ENCODE results near the gene LATS2. TPM values are rescaled to one million over a fixed set of nuclear protein-coding genes. Genes with fewer than 3 reads are reported as not detected.

LATS2 gene
- total RNA-seq, 1 donor: 22.1 TPM

DNA sequence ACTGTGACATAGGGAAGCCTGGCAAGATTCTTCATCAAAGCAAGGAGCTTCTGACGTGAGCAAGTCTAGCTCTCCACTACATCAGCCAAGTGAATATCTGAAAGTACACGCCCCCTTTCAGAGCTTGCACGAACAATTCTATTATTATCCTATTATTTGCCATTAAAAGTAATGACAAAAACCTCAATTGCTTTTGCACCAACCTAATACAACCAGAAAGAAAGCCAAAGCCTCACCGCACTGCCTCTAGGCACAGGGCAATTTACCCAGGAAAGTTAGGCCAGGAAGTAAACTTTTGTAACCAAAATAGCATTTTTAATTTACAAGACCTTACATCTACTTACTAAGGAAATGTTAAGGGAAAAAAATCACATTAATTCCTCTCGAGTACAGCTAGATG, 41.2 kb downstream of the LATS2 start:
- DNase-seq (ENCODE audit: low read depth in 2 of 3, low spot score in 2 of 3): no peak

DNA sequence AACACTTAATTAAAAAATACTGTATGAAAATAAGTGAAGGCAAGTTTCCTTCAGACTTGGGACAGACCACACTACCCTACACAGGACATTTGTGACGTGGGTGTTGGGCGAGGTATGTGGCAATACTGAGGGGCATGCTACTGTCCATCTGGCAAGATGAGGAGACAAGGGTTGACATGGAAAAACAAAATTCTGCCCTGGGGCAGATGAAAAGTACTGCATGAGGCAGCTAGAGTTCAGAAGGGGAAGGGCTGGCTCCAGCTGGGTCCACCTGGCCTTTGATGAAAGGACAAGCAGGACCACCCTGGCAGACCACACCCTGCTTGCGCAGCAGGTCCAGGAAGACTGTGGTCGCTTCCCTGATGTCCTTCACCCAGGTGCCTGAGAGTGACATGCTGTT, 43.2 kb downstream of the LATS2 start:
- DNase-seq (ENCODE audit: low read depth in 2 of 3, low spot score in 2 of 3): no peak

DNA sequence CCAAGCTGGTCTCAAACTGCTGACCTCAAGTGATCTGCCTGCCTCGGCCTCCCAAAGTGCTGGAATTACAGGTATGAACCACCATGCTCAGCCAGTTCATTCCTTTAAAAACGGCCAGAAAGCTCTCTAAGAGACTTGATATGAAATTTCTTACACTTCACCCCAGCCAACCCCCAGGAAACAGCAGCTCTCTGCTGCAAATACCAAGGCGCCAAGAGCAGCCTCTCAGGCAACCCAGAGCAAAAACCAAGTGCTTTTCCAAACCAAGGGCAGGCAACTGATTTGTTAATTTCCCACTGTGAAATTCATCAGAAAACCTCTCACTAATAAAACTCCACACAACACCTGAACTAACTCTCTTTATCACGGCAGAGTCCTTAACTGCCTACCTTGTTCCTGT, 44.9 kb downstream of the LATS2 start:
- DNase-seq (ENCODE audit: low read depth in 2 of 3, low spot score in 2 of 3): no peak

DNA sequence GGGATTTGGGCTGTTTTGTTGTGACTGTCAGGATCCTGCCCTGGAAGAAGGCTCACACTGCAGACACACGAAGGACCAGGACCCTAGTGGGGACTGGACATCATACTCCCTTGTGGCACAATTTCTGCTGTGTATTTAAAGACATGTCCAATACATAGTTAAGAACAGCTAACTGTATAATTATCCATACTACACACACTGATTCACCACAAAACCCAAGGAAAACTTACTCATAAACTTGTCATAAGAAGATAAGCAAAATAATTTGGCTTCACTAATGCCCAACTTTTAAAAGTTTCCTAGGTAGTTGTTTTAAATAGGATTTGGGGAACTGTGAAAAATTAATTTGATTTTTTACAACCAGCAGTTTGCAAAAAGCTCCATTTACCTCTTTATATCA, 46.1 kb downstream of the LATS2 start:
- no peak for DNase-seq (ENCODE audit: low read depth in 2 of 3, low spot score in 2 of 3)

DNA sequence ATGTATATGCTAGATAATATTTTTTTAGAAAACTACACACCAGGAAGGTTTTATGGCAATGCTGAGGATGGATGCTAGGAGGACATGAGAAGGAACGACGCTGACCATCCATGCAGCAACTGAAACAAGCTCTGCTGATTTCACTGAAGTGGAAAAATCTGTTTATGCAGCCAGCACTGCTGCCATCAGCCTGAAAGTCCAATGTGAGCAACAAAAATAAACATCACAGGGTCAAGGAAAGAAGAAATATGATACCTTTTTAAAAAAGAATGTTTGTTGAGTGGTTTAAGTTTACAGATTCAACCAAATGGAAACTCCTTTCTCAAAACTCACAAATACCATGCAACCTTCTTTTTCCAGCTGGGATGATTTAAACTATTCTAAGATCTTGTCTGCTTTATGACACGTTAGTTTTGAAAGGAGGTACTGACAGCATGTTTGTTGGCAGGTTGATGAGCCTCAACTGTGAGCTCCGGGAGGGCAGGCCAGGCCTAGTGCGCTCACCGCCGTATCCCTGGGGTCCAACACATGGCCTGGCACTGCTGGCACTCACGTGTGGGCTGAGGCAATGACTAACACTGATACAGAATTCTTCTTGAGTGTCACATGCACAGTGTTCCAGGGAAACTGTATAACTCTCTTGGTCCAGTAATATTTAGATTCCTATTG, 46.8 kb downstream of the LATS2 start:
- DNase-seq (ENCODE audit: low read depth in 2 of 3, low spot score in 2 of 3): no peak

DNA sequence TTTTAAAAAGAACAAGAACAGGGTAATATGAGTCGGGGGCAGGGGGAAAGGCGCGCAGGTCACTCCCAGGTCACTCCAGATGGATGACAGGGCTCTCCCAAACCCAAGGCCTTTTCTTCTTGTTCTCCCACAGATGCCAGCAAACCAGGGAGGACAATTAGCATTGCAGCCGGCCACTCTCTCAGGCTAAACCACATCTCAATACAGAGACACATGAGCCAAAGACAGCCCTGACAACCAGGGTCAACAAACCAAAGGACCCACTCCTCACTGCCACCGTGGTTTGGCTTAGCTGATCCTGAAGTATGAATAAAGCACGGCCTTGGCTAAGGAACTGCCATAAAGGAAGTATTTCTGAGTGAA, 47.3 kb downstream of the LATS2 start:
- no peak for DNase-seq (ENCODE audit: low read depth in 2 of 3, low spot score in 2 of 3)

DNA sequence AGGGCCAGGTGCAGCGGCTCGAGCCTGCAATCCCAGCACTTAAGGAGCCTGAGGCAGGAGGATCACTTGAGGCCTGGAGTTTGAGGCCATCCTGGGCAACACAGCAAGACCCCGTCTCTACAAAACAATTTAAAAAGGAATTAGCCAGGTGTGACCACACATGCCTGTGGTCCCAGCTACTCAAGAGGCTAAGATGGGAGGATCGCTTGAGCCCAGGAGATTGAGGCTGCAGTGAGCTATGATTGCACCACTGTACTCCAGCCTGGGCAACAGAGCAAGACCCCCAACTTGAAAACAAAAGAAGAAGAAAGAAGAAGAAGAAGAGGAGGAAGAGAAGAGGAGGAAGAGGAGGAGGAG, 47.7 kb downstream of the LATS2 start:
- no peak for DNase-seq (ENCODE audit: low read depth in 2 of 3, low spot score in 2 of 3)

DNA sequence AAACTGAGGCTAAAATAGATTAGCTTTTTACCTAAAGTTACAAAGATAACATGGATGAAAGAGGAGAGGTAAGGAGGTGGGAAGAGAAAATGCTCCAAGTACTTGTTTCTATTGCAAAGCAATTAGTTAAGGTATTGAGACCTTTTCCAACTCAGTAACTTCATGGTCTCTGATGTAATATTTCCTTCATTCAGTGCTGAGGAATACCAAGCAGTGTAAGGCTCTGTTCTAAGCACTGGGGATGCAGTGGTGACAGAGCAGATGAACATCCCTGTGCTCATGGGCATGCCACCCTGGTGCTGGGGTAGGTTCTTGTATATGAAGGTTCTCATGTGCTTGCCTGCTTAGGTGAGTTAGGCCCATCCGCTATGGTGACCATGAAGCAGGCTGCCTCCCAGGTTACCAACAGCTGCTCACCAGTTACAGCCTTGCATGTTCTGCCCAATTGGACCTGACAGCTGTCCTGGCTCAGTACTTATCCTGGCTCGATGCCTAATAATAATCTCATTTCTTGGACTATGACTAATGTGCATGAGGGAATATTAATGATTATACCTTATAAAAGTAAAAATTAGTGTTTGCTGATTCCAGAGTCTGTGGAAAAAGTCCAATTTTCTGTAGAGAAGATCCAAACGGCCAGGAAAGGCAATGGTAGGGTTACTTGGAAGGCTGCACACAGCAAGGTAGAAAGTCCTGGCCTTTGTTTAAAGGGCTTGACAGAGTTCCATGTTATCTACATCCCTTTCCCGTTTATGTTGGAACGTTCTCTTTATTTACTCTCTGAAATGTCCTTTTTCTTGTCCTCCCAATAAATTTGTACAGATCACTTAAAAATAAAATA, 48.3 kb downstream of the LATS2 start:
- no peak for DNase-seq (ENCODE audit: low read depth in 2 of 3, low spot score in 2 of 3)

DNA sequence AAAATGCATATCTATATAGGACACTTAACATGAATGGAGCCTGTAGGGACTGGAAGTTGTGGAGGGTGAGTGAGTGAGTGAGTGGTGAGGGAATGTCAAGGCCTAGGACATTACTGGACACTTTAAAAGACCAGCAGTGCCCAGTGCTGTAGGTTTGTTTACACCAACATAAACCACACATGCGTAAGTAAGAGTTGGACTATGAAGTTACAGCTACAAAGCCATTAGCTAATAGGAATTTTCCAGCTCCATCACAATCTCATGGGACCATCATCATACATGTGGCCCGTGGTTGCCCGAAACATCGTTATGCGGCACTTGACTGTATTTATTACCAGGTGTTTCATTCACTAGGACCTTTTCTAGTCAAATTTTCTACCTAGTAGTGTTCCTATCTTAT, 49.2 kb downstream of the LATS2 start:
- no peak for DNase-seq (ENCODE audit: low read depth in 2 of 3, low spot score in 2 of 3)

DNA sequence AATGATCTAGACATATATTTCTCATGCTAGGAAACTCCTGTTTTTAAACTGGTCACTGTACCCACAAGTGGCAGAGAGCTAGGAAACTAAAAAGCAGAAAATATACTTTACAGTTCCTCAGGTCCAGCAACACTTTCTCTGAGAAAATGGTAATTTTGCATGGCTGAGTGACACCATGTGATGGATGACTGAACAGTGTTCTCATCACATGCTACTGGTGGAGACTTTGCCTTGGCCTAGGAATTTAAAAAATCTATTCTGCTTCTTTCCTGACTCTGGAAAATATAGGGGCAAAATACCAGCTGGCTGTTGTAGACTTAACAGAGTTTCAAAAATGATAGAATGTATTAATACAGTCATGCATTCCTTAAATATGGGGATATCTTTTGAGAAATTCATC, 50.0 kb downstream of the LATS2 start:
- DNase-seq (ENCODE audit: low read depth in 2 of 3, low spot score in 2 of 3): no peak

DNA sequence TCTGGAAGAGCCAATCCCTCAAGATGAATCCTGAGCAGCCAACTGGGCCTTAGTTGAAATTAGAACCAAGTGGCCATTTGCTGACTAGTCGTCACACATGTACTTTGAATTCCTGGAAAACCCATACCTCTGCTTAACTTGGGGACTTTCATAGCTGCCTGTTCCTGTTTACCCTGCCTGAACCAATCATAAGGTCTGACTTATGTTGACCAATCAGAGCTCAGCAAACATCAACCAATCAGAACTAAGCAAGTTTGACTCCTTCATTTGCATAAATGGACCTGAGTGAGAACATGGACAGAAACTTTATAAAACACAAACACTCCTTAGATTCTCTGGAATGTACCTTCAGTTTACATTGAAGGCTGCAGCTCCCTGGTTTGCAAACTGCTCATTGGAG, 50.8 kb downstream of the LATS2 start:
- DNase-seq (ENCODE audit: low read depth in 2 of 3, low spot score in 2 of 3): peak in 1 of 3 donors; percentile 48

DNA sequence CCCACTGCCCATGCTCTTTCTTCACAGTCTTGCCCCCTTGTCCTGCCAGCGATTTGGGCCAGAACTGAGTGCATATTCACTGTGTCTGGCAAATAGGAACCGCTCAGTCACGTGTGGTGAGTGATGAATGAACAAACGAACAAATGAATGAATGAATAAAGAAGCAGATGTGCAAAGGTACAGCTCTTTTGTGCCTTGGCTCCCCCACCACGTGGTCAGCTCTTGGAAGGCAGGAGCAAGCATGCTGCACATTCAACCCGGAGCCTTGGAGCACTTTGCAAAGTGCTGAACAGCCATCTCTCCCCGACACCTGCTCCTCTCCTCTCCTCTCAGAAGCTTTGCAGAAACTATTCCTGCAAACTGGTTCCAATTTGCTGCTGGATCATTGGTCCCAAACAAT, 52.4 kb downstream of the LATS2 start:
- DNase-seq (ENCODE audit: low read depth in 2 of 3, low spot score in 2 of 3): no peak

DNA sequence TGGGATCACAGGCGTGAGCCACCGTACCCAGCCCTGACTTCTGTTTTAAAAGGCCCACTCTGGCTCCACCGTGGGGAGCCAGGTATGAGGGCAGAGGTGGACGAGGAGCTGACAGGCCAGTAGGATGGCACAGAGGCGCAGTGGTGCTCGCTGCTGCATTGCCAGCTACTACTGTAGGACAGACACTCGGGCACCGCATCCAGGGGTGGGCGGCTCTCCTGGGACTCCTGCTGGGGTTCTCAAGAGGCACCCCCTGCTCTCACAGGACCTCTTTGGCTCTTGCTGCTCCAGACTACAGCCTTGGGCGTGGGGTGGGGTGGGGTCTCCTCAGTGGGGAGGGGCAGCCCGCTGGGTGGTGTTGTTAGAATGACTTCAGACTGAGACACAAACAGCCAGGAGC, 53.4 kb downstream of the LATS2 start:
- DNase-seq (ENCODE audit: low read depth in 2 of 3, low spot score in 2 of 3): no peak

DNA sequence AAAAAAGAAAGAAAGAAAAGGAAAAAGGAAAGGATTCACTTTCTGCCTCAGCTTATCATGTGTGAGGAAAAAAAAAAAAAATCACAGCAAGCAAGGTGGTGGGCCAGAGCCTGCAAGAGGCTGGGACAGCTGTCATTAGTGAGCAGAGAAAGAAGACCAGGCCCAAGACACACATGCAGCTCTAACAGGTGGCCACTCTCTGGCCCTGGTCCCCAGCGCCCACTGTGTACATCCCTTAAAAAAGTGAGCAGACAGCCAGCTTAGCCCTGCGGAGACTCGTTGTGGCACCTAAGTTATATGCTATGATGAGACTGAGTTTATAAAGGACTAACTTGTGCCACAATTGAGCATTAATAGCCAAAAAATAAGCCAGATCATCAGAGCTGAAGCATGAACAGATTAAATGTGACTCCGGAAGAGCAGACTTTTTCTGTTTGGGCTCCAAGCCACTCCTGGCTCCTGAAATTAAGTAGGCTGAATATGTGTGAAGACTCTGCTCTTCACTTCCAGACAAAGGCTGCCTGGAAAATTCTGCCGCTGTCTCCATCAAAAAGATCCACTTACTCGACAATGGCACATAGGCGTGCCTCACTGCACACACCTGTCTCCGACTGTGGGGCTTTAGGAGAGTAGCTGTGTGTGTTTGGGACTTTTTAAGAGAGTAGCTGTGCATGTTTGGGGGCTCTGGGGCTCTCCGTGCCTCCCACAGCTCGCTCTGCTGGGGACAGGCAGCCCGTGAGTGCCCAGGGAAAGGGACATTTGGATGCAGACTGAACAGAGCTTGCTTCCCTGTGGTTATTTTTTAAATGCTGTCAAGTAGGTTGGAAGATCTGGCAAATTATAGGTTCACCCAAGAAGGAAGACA, 55.0 kb downstream of the LATS2 start:
- DNase-seq (ENCODE audit: low read depth in 2 of 3, low spot score in 2 of 3): no peak

DNA sequence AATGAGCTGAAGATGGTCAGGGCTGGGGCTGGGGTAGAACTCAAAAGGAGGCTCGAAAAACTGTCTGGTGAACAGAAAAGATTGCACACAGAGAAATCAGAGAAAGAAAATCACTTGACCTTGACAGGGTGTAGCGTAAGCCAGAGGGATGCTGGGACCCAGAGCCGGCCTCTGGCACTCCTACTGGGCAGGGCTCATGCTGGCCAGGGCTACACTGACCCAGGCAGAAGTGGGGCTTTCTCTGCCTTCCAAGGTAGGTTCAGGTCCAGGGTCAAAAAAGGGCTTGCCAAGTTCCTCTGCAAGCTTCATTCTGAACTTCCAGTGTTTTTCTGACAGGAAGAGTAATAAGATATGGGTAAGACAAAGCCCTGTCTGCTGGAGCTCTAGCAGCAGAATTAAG, 56.2 kb downstream of the LATS2 start:
- no peak for DNase-seq (ENCODE audit: low read depth in 2 of 3, low spot score in 2 of 3)

DNA sequence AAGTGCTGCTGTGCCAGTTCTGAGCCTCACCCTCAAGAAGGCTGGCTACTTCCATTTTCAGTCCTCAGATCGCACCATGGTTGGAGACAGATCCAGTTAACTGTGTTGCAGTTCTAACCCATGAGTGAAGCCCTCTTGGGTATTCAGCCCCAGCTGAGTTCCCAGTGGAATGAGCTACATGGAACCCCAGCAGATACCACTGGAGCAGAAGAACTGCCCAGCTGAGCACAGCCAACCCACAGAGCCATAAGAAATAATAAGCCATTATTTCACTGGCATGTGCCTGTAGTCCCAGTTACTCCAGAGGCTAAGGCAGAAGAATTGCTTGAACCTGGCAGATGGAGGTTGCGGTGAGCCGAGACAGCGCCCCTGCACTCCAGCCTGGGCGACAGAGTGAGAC, 59.9 kb downstream of the LATS2 start:
- no peak for DNase-seq (ENCODE audit: low read depth in 2 of 3, low spot score in 2 of 3)

DNA sequence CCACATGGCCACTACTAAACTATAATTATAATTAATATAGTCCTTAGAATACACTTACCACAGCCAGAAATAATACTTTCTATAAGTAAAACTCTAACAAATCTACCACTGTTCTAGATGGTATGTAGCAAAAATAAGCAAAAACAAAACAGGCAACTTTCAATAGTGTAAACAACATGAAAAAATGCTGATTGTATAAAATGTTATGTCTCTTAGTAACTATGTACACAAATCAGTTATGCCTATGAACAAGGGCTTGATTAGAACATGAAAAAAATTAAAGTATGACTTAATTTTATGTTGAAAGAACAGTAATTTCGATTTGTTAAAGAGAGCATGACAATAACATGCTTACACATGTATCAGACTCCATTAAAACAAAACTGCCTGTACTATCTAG, 60.7 kb downstream of the LATS2 start:
- no peak for DNase-seq (ENCODE audit: low read depth in 2 of 3, low spot score in 2 of 3)

DNA sequence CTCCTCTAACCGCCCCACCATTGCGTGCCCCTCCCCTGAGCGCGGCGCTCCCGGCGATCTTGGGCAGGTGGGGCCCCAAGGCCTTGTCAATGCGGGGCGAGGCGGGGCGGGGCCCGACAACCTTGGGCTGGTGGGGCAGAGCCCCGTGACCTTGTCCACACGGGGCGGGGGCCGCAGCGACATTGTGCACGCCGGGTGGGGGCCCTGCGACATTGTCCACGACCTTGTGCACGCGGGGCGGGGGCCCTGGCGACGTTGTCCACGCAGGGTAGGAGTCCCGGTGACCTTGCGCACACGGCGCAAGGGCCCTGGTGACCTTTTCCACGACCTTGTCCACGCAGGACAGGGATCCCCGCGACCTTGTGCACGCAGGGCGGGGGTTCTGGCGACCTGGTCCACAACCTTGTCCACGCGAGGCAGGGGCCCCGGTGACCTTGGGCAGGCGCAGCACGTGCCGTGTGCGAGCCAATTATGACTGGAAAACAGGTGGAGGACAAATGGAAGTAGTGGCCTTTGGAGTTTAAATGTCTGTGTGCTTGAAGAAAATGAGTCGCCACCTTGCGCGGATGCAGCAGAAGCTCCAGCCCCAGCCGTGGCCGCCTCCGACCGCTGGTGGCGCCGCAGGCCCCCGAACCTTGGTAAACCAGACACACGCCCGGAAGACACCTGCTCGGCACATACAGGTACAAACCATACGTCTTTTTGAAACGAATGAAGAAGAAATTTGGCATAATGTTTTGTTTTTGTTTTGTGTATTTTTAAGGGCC, 62.6 kb downstream of the LATS2 start:
- DNase-seq (ENCODE audit: low read depth in 2 of 3, low spot score in 2 of 3): no peak

DNA sequence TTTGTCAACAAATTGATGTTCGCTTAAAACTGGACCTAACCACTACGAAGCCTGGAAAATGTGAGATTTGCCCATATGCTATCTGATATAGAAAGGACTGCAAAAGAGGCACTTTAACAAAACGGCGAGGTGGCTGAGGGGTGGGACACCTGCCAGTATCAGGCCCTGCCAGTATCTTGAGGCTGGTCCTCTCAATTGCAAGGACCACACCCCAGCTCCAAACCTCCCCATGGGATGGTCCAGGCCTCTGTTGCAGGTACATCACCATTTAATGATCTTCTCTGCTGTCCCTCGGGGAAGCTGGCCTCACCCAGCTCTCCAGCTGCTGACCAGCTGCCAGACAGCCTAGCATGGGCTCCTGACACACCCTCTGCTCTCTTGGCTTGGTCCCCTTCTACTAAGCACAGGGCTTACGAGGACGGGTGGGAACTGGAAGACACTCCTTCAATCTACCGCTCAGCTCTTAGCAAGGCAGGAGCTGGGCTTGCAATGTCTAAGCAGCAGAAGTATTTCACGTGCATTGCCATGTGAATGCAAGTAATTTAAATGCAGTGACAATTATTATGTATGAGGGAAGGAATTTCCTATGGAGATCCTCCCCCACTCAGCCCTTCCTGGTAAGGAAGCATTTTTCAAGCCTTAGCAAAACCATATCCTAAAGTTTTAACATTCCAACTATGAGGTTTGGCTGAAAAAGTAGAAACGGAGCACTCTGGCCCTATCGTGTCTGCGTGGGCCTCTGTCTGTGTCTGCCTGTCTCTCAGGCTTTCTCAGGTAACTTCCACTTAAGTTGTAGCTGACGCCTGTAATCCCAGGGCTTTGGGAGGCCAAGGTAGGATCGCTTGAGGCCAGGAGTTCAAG, 63.9 kb downstream of the LATS2 start:
- DNase-seq (ENCODE audit: low read depth in 2 of 3, low spot score in 2 of 3): no peak

DNA sequence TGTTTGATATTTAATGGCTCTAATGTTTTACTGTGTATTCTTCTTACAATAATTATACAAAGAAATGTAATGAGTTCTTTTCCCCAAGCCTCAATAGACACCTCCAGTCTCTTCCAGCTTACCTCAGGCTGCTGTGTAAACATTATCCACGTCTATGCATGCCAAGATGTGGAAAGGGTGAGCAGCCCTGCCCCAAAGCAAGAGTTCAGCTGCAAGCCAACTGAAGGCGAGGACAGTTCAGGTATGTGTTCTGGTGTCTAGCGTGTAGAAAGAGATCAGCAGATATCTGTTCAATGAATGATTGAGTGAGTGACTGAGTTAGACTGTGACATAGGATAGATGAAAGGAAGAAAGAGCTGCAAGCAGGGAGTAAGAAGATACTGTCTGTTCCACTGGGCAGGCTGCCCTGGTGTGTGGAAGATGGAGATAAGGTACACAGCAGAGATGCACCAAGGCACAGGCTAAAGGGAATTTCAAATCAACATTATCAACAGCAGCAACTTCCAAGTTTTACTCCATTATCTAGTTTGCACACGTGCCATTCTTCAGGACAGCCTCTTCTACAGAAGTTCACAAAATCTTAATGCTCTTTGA, 66.0 kb downstream of the LATS2 start:
- DNase-seq (ENCODE audit: low read depth in 2 of 3, low spot score in 2 of 3): no peak
